Astrocyte (in vitro differentiated cells and primary cell): Measurements from ENCODE around the gene RAP1GAP. TPM values are rescaled to one million over a fixed set of nuclear protein-coding genes. Genes with fewer than 3 reads are reported as not detected.

ENCODE experiments used
- DNase-seq: peaks from one replicate; pipeline ENCODE4 v3.0.0-alpha.2; 2010; ENCODE audit warnings: low read depth
- FAIRE-seq: peaks from 2 replicates; lab custom pipeline; 2011; peaks lifted over from hg19 to GRCh38; lab: Jason Lieb, UNC
- H2AFZ ChIP-seq: 2 replicates; pipeline ENCODE4 v1.6.0; 2012; ENCODE audit warnings: low read depth, low read length, inconsistent platforms
- H3K27ac ChIP-seq: 2 replicates; pipeline ENCODE4 v1.5.1; 2011; ENCODE audit warnings: low read depth, low read length, inconsistent platforms
- H3K27me3 ChIP-seq: 2 replicates; pipeline ENCODE4 v1.6.0; 2011; ENCODE audit warnings: low read length, inconsistent platforms; ENCODE audit not compliant: insufficient read depth
- H3K36me3 ChIP-seq: 2 replicates; pipeline ENCODE4 v1.5.1; 2011; ENCODE audit warnings: low read length, inconsistent platforms; ENCODE audit not compliant: insufficient read depth
- H3K4me1 ChIP-seq: 2 replicates; pipeline ENCODE4 v1.5.1; 2011; ENCODE audit warnings: low read length, inconsistent platforms; ENCODE audit not compliant: insufficient read depth
- H3K4me2 ChIP-seq: 2 replicates; pipeline ENCODE4 v1.6.0; 2012; ENCODE audit warnings: low read length, inconsistent platforms
- H3K4me3 ChIP-seq: 2 replicates; pipeline ENCODE4 v1.5.1; 2011; ENCODE audit warnings: low read depth, mild to moderate bottlenecking, low read length, inconsistent platforms; ENCODE audit not compliant: insufficient read depth
- H3K79me2 ChIP-seq: 2 replicates; pipeline ENCODE4 v1.6.0; 2012; ENCODE audit warnings: mild to moderate bottlenecking, low read length, inconsistent platforms; ENCODE audit not compliant: insufficient read depth
- H3K9ac ChIP-seq: 2 replicates; pipeline ENCODE4 v1.6.0; 2012; ENCODE audit warnings: mild to moderate bottlenecking, low read length, inconsistent platforms
- H3K9me3 ChIP-seq: 2 replicates; pipeline ENCODE4 v1.5.1; 2012; ENCODE audit warnings: low read depth, mild to moderate bottlenecking, low read length, inconsistent platforms; ENCODE audit not compliant: insufficient read depth
- H4K20me1 ChIP-seq: 2 replicates; pipeline ENCODE4 v1.6.0; 2012; ENCODE audit warnings: low read length, inconsistent platforms; ENCODE audit not compliant: insufficient read depth
- H3K27ac Mint-ChIP-seq: one replicate; pipeline ENCODE4 v1.8.0; 2021; ENCODE audit warnings: mild to moderate bottlenecking, mixed read lengths; ENCODE audit not compliant: unreplicated experiment
- H3K27me3 Mint-ChIP-seq: one replicate; pipeline ENCODE4 v1.8.0; 2021; ENCODE audit warnings: low read depth, mixed read lengths; ENCODE audit not compliant: unreplicated experiment
- H3K36me3 Mint-ChIP-seq: one replicate; pipeline ENCODE4 v1.8.0; 2021; ENCODE audit warnings: low read depth, mixed read lengths; ENCODE audit not compliant: unreplicated experiment
- H3K4me1 Mint-ChIP-seq: one replicate; pipeline ENCODE4 v1.8.0; 2021; ENCODE audit warnings: low read depth, mixed read lengths; ENCODE audit not compliant: unreplicated experiment
- H3K4me3 Mint-ChIP-seq: one replicate; pipeline ENCODE4 v1.8.0; 2021; ENCODE audit warnings: mild to moderate bottlenecking, moderate library complexity, mixed read lengths; ENCODE audit not compliant: unreplicated experiment
- H3K9me3 Mint-ChIP-seq: one replicate; pipeline ENCODE4 v1.8.0; 2021; ENCODE audit warnings: mild to moderate bottlenecking, mixed read lengths; ENCODE audit not compliant: unreplicated experiment
- EZH2 ChIP-seq: IDR thresholded peaks from 2 replicates; pipeline ENCODE4 v1.6.1; 2012; ENCODE audit warnings: mild to moderate bottlenecking, low read length, inconsistent platforms; ENCODE audit not compliant: insufficient read depth
- total RNA-seq: library from RNA; stranded (reverse); gene quantifications from 2 replicates; pipeline ENCODE4 v1.2.1, GENCODE V29; 2021
- TF ChIP-seq, protein P1 (sequence below): IDR thresholded peaks from 2 replicates; pipeline ENCODE4 v1.5.1; 2011; ENCODE audit warnings: low read depth, mild to moderate bottlenecking, inconsistent platforms, low read length, moderate library complexity; ENCODE audit not compliant: insufficient read depth

The RAP1GAP gene
- total RNA-seq, 1 donor from 2014 or later = 3.2 TPM

- no peak overlapping the region for H3K27ac Mint-ChIP-seq
- H3K27me3 ChIP-seq = peaks cover 43% of the 10 kb centered on the region
- DNase-seq (no peak), FAIRE-seq (no peak)
- H3K9ac ChIP-seq = no peak overlapping the region
- no peaks in the 10 kb centered on the region for H3K9me3 Mint-ChIP-seq
- no peak overlapping the region for H3K4me3 Mint-ChIP-seq
- H3K4me2 ChIP-seq = peak overlapping the region; percentile 77
- H3K4me3 ChIP-seq = no peak overlapping the region
- H3K79me2 ChIP-seq = no peaks in the 10 kb centered on the region
- H4K20me1 ChIP-seq = peaks cover 57% of the 10 kb centered on the region
- H3K27me3 Mint-ChIP-seq = peaks cover 15% of the 10 kb centered on the region
- no peak overlapping the region for H2AFZ ChIP-seq
- peaks cover 22% of the 10 kb centered on the region for H3K4me1 Mint-ChIP-seq
- H3K4me1 ChIP-seq = peaks cover 36% of the 10 kb centered on the region
- no peaks in the 10 kb centered on the region for H3K9me3 ChIP-seq
- TF ChIP-seq EZH2 = no peak
- TF ChIP-seq, protein P1, sequence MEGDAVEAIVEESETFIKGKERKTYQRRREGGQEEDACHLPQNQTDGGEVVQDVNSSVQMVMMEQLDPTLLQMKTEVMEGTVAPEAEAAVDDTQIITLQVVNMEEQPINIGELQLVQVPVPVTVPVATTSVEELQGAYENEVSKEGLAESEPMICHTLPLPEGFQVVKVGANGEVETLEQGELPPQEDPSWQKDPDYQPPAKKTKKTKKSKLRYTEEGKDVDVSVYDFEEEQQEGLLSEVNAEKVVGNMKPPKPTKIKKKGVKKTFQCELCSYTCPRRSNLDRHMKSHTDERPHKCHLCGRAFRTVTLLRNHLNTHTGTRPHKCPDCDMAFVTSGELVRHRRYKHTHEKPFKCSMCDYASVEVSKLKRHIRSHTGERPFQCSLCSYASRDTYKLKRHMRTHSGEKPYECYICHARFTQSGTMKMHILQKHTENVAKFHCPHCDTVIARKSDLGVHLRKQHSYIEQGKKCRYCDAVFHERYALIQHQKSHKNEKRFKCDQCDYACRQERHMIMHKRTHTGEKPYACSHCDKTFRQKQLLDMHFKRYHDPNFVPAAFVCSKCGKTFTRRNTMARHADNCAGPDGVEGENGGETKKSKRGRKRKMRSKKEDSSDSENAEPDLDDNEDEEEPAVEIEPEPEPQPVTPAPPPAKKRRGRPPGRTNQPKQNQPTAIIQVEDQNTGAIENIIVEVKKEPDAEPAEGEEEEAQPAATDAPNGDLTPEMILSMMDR = no peak
- no peaks in the 10 kb centered on the region for H3K36me3 ChIP-seq
- no peaks in the 10 kb centered on the region for H3K36me3 Mint-ChIP-seq
- no peak overlapping the region for H3K27ac ChIP-seq
These were observed 253 bp downstream of the RAP1GAP start for GRCh38 chr1:21668951-21669257.

GRCh38 chr1:21668232-21668950, 766 bp downstream of the RAP1GAP start:
- peaks cover 19% of the 10 kb centered on the region for H3K27me3 Mint-ChIP-seq
- Histone ChIP-seq H3K9ac (no peak overlapping the region), H2AFZ (no peak overlapping the region), H3K27me3 (peaks cover 43% of the 10 kb centered on the region), H3K4me3 (no peak overlapping the region), H3K27ac (no peak overlapping the region), H4K20me1 (peaks cover 56% of the 10 kb centered on the region), H3K4me2 (peak overlapping the region; percentile 77), H3K9me3 (no peaks in the 10 kb centered on the region), H3K79me2 (no peaks in the 10 kb centered on the region), H3K36me3 (no peaks in the 10 kb centered on the region), H3K4me1 (peaks cover 31% of the 10 kb centered on the region)
- DNase-seq (no peak), FAIRE-seq (no peak)
- no peaks in the 10 kb centered on the region for H3K36me3 Mint-ChIP-seq
- no peak for TF ChIP-seq EZH2
- TF ChIP-seq, protein P1 = no peak
- H3K4me1 Mint-ChIP-seq = peaks cover 21% of the 10 kb centered on the region
- H3K9me3 Mint-ChIP-seq = no peaks in the 10 kb centered on the region
- no peak overlapping the region for H3K27ac Mint-ChIP-seq
- H3K4me3 Mint-ChIP-seq = no peak overlapping the region
